Measurements from ENCODE around the gene SLC4A4.

Gene SLC4A4

DNA sequence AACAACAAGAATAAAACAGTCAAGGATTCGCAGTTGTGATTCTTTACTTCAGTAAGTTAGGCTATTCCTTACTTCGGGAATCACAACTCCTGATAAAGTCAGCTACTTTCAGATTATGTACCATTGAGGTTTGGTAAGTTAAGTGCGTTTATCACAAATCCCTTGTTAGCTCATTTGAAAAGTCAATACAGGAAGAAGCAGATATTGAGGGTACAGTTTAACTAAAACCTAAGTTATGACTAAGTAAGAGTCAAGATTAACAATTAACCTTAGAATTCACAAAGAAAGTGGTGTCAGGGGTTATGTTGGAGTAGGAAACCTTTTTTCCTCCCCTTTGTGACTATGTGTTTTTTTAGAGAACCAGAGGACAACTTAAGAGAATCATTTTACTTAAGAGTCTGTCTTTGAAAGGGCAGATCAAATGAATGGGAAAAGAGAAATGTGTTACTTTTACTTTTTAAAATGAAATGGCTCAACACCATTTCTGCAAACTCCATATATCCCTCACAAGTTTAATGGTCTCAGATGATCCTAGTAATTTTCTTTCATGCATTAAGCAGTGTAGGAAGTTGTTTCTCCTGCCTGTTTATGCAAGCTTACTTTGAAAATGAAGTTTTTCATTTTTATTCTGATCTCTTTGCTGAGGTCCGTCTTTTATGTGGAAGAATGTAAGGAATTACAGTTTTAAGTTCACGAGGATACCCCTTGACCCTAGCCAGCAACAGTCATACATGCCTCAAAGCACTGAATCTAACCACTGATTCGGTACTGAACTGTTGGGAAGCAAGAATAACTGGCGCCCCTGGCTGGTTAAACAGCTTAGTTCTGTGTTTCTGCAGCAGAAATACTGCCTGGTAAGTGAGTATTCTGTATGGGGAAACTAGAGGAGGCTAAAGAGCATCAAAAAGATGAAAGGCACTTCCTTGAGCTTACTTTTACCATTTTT lies 211.7 kb downstream of the SLC4A4 start:
- no peak for DNase-seq

DNA sequence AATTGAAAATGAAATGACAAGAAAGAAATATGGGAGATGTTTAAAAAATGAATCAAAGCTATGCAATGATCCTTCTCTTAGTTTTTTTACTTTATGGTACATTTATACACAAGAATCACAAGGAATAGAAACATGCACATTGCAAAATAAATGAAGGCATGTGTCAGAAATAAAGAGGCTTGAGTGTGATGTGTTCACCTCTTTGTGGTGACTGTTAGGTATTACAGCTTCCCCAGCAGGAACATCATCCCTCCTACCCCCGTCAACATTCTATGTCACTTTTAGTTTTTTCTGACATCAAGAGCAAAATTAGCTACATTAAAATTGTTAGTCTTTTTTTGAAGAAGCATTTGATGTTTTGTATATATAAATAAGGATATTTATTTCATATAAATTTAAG lies 214.8 kb downstream of the SLC4A4 start:
- no peak for DNase-seq

DNA sequence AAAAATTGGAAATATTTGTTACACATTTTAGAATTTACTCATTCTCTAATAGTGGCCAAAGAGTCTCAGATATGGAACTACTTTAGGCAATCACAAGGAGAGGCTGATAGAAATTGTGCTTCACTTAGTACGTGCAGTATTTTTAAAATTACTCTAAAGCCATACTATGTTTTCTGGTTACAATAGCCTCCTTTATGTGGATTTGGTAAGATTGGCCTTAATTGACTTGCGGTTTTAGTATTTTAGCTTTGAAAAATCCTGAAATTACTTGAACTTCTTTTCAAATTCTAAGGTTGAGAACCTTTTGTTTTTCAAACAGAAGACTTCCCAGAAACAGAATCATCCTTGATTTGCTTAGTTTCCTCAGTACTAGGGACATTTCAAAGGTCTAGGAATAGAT lies 215.2 kb downstream of the SLC4A4 start:
- DNase-seq, result no peak

DNA sequence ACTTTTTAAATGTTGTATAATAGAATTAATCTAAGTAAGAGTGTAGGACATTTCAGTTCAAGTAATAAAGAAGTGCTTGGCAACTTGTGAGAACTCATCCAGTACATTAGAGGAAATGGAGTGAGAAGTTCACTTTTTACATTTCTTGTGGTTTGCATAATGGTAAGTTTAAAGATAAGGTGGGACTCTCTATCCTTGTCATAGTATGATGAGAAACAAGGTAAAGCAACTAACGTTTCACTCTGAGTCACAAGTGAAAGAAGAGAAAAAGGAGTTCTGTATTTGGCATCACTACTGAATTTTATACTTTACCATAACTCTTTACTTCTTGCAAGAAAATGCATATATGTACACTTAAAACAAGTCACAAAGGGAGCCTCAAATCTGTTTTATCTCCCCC lies 219.4 kb downstream of the SLC4A4 start:
- no peak for DNase-seq

DNA sequence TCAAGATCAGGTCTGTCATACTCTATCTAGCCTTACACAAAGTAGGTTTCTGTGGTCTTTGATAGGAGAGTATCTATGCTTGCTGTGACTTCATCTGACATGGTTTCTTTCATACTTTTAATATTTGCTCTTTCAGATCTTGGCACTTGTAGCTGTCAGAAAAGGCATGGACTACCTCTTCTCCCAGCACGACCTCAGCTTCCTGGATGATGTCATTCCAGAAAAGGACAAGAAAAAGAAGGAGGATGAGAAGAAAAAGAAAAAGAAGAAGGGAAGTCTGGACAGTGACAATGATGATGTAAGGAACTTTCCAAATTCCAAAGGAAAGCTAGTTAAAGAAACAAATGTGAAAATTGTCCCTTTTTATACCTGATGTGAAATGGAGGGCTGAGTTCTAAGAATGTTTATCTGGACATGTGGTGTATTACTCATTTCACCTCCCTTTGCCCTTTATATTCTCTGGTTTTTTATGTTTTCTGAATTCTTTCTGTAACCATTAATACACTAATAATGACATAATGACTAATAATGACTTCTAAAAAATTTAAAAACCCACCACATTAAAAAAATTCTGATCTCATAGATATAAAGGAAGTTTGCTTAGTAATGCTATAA lies 221.2 kb downstream of the SLC4A4 start:
- no peak for DNase-seq

DNA sequence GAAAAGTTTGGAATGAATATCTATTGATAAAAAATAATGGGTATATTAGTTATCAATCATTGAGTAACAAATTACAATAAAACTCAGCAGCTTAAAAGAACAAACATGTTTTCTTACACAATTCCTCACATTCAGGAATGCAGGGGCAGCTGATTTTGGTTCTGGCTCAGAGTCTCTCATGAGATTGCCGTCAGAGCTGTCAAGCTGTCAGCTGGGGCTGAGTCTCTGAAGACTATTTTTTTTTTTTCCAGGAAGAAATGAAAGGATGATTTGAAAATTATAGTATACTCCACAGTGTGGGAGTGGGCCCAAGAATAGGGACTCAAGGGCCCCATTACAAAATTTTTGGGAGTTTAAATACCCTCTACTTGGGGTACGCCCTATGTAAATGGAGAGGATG lies 226.0 kb downstream of the SLC4A4 start:
- no peak for DNase-seq

DNA sequence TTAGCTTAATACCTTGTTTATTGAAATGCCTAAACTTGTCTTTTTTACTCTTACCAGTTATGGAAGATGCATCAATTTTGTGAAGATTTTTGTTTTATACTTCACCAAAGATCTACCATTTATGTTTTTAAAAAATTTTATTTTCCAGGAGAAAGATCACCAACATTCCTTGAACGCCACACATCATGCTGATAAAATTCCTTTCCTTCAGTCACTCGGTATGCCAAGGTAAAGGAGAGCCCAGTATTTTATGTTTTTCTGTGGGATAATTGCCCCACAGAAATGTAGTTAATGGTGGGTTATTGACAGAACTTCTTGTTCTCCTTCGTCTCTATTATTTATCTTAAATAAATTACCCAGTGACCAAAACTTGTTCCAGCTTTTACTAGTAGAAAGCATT lies 228.0 kb downstream of the SLC4A4 start:
- DNase-seq, result no peak

DNA sequence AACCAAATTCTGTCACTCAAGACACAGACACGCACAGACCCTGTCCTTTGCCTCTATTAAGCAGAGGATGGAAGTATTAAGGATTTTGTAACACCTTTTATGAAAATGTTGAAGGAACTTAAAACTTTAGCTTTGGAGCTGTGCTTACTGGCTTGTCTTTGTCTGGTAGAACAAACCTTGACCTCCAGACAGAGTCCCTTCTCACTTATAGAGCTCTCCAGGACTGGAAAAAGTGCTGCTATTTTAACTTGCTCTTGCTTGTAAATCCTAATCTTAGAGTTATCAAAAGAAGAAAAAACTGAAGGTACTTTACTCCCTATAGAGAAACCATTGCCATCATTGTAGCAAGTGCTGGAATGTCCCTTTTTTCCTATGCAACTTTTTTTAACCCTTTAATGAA lies 229.3 kb downstream of the SLC4A4 start:
- DNase-seq, result no peak

DNA sequence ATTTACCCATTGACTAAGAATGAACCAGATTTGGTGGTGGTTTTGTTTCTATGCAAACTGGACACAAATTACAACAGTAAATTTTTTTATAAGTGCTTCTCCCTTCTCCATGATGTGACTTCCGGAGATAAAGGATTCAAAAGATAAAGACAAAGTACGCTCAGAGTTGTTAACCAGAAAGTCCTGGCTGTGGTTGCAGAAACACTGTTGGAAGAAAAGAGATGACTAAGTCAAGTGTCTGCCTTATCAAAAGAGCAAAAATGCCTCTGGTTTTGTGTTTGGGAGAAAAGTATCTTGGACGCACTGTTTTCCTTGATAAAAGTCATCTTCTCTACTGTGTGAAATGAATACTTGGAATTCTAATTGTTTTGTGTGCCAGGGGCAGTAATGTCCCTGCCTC lies 231.7 kb downstream of the SLC4A4 start:
- DNase-seq, result no peak

DNA sequence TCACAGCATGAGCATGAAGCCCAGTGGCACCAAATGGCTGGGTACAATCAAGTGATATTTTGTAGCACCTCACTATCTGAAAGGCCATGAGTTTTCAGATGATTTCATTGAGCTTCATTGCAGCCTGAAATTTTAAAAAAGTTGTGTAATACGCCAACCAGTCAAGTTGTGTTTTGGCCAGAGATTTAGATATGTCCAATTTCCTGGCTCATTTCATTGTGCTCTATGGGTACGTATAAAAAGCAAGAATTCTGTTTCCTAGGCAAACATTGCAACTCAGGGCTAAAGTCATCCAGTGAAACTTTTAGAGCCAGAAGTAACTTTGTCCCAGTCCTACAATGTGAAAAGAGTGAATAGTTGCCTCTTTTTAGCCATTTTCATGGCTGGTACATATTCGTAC lies 232.5 kb downstream of the SLC4A4 start:
- no peak for DNase-seq

DNA sequence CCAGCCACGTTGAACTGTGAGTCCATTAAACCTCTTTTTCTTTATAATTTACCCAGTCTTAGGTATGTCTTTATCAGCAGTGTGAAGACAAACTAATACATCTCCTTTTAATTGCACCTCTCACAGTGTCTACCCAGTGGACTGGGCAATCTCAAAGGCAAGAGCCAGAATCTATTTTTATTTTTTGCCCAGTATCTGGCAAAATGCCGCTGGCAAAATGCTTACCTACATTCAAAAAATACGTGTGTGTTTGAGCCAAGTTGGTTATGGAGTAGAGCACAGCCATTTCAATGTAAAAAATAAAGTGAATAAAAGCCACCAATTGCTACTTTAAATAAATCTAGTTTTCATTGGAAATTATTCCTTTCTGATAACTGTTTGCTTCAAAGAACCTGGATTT lies 245.2 kb downstream of the SLC4A4 start:
- no peak for DNase-seq

DNA sequence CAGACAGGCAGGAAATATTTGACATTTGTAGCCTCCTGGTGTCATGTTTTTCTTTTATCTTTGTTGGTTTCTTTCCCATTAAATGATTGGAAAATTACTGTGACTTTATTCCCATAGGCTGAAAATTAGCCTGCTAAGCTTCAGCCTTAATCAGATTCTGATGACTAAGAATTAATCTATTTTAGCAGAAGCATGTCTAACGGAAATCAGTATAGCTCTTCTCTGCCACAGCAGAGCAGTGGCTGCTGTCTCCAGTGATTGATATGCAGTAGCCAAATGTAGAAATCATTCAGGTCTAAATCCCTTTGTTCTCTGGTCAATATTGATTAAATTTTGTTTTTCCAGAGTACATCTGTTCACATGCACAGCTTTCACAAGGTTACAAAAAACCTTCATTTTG lies 245.8 kb downstream of the SLC4A4 start:
- DNase-seq, result no peak

DNA sequence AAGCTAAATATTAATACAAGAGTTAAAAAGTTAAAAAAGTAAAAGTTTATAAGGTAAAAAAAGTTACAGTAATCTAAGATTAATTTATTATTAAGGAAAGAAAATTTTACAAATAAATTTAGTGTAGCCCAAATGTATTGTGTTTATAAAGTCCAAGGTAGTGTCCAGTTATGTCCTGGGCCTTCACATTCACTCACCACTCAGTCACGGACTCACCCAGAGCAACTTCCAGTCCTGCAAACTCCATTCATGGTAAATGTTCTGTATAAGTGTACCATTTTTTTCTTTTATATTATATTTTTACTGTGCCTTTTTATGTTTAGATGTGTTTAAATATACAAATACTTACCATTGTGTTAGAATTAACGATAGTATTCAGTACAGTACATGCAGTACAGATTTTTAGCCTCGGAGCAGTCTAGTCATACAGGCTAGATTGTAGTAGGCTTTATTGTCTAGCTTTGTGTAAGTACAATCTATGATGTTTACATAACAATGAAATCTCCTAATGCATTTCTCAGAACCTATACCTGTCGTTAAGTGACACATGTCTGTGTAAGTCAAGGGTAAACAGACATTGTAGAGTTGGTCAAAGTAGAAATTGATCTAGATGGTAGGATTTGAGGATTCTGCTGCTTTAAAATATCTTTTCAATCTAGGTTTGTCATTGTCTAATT lies 247.4 kb downstream of the SLC4A4 start:
- no peak for DNase-seq

DNA sequence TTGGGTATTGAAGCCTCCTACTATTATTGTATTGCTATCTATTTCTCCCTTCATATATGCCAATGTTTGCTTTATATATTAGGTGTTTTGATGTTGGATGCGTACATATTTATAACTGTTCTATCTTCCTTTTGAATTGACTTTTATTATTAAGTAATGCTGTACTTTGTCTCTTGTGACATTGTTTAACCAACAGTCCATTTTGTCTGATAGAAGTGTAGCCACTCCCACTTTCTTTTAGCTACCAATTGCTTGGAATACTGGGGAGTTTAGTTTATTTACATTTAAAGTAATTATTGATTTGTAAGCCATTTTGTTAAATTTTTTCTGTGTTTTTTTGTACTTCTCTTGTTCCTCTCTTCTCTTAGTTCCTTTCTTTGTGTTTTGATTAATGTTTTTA lies 249.2 kb downstream of the SLC4A4 start:
- DNase-seq, result no peak

DNA sequence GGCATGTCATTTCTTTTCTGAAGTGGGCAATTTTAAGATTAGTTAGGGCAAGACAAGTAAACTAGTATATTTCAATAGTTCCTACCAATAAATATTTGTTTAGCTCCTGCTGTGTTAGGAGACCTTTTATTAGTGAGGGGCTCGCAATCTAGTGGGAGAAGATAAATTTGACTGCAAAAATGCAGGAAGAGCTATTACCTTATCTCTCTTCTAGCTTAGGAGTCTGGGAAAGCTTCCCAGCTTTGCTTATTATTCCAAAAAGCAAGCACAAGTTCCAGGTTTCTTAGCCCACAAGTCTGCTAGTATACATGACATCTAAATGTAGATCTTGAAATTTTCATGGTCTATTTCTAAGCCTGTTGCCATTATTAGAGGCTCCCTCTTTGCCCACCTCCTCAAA lies 254.0 kb downstream of the SLC4A4 start:
- no peak for DNase-seq

DNA sequence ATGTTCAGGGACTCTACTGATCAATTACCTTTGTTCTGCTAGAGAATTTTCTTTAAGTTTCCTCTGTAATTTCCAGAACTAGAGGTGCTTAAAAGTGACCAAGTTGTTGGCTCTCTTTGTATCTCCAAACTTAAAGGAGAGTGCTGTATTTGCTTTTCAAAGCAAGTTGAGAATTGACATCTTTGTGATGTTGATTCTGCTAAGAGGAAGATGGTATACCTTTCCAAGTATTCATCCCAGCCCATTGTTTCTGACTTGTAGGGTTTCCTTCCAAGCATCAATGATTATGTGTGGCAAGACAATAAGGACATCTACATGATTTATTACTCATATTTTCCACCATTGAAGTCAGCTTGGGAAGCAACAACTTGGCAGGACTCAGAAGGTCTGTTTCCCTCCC lies 254.5 kb downstream of the SLC4A4 start:
- no peak for DNase-seq

DNA sequence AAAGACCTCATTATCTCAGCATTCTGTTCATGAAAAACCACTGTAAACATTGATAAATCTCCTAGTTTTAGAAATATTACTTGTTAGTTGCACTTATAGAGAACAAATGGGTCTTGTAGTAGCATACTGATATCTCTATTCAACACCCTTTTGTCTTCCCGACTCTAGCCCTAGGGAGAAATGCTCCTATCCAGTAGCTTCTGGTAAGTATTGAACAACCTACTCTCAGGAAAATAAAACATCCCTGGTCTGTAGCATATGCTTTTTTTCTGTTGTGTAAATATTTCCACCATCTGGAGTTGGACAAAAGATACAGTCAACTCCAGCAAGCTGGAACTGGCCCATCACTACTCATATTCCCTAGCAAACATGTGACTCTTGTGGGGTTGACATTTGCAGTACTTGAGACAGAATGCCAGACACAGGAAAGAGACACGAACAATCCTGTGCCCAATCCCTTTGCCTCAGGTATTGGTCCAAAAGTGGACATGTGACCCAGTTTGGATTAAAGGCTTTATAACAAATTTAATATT lies 256.8 kb downstream of the SLC4A4 start:
- no peak for DNase-seq

DNA sequence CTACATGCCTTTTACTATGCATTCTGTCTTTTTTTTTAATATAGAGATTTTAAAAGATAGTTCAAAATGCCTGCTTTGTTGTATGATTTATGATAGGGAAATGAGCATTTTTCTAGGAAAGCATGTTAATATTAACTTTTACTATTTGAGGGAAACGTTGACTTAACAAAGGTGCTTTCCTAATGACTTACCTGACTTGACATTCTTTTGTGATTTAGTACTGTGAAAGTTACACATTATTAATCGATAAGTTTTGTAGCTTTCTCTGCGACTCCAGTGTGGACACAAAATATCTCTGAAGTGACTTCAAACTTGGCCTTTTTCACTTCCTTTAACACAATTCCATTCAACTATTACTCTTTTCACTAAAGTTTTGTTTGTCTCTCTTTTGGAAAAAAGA lies 260.8 kb downstream of the SLC4A4 start:
- no peak for DNase-seq

DNA sequence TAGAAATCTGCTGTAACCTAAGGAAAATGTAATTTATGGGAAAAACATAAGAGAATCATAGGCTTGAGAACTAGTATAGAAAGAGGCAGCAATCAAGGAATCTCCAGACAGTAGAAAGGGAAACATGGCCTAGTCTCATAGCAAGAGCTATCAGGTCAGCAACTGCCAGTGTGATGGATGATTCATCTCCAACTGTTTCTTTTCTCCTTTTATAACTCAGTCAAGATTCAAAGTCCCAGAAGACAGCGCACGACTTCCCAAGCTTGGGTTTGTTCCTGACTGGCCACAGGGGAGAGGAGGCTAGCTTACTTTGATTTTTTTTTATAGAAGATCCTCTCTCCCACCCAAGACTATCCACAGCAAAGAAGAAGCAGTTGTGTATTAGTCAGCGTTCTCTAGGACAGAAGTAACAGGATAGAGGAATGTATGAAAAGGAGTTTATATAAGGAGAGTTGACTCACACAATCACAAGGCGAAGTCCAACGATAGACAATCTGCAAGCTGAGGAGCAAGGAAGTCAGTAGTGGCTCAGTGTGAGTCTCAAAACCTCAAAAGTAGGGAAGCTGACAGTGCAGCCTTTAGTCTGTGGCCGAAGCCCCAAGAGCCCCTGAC lies 263.6 kb downstream of the SLC4A4 start:
- no peak for DNase-seq

DNA sequence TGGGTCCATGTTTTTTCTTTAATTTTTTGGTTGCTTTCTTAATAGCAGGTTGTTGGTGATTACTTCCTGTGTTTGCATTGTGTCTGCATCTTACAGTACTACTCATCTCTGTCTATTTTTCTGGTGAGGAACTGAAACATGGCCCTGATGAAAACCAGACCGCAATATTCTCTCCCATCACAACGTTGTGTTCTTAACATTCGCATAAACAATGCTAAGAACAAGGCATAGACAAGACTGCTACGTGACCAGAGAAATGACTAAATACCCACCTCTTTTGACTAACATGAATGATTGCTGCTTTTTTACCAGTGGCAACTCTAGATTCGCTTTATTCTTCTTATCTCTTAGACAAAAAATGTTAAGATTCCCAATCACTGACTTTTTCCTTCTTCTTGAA lies 266.0 kb downstream of the SLC4A4 start:
- DNase-seq, result no peak

DNA sequence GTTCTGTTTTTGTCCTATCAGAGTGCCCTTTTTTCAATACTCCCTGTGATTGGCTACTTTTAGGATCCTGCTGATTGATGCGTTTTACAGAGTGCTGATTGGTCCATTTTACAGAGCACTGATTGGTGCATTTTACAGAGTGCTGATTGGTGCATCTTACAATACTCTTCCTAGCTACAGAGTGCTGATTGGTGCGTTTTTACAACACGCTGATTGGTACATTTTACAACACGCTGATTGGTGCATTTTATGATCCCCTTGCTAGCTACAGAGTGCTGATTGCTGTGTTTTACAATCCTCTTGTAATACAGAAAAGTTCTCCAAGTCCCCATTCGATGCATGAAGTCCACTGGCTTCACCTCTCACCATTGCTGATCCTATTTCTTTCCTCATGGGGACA lies 268.3 kb downstream of the SLC4A4 start:
- no peak for DNase-seq

DNA sequence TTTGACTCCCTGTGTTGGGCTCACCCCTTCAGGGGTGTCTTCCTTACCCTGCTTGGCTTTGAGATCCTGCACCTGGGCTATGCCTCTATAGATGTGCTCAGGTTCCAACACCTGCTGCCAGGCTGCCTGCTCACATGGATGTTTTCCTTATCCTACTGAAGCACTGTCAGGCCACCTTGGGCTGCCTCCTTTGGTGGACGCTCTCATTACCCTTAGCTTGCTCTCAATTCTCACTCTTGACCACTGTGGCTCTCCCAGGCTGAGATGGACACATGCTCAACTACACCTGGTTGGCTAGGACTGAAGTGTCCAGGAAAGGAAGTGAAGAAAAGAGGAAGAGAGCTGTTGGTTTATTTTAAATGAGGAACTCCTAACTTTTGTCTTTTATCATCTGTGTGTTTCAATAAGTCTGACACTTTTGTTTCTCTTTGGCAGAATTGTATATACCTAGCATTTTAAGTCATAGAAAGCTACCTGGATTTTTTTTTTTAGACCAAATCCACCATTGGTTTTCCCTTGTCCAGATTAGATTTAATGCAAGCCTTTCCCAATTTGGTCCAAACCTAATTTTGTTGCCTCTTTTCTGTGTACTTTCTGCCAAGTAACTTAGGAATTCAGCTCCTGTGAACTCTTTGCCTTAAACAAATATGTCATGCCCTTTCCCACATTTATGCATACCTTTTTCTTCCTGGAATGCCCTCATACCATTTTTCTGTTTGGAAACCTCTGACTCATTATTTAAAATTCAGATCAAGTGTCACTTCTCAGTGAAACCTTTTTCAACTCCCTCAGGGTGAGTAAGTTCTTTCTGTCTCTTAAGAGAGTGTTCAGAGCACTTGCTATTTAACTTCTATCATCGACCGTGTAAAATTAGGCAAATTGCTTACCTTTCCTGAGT lies 269.2 kb downstream of the SLC4A4 start:
- no peak for DNase-seq

All from CD4-positive, alpha-beta T cell treated with Interleukin-21 for 1 hour (primary cell).